NT2/D1 (cell line): ENCODE measurements around the gene RMRP.

Experiments
- SUZ12 ChIP-seq: IDR thresholded peaks from 2 replicates; pipeline ENCODE4 v1.6.1; 2011; ENCODE audit not compliant: insufficient read length, insufficient read depth; ENCODE audit errors: extremely low read depth
- ZNF274 ChIP-seq: IDR thresholded peaks from 2 replicates; pipeline ENCODE4 v1.6.1; 2011; ENCODE audit warnings: mild to moderate bottlenecking, low read depth, low read length

- TF ChIP-seq ZNF274 (no peak), SUZ12 (no peak)
Observed at GRCh38 chr9:35665471-35665818, 7.6 kb upstream of the RMRP start.
